GM19438 (cell line): ENCODE results near the gene ORAI2.
"Not testable (repeated sequence)": the region's sequence is repeated elsewhere in the genome, so short reads cannot be mapped to it uniquely, and the experiment has no call there.

Source experiments
- ATAC-seq: cut with Tn5 transposase; IDR thresholded peaks from one replicate; pipeline ENCODE4 v1.9.1; 2021; ENCODE audit warnings: low read depth; ENCODE audit not compliant: unreplicated experiment

The ORAI2 gene

DNA sequence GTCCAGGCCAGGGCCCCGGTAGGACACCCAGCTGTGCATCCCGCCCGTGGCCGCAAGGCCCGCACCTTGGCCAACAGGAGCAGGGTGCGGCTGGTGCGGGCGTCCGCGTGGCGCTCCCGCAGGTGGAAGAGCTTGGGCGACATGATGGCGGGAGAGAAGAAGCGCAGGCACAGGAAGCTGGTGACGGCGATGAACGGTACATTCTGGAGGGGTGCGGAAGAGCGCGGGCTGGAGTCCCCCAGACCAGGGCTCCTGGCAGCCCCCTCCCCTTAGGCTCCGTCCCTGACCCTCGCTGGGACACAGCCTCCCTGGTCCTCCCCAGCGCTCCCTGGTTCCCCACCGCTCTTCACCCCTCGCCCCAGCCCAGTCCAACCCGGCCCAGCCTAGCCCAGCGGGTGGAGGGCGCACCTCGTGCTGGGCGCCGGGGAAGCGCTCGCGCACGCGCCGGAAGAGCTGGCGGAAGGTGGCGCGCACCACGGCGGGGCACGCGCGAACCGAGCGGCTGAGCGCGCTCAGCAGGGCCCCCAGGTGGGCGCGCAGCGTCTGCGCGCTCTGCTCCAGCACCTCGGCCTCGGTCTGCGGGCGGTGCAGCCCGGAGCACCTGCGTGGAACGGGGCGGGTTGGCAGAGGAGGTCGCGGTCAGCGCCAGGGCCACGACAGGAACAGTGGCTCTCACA is 61.2 kb downstream of the ORAI2 start:
- ATAC-seq: peak; percentile 56

DNA sequence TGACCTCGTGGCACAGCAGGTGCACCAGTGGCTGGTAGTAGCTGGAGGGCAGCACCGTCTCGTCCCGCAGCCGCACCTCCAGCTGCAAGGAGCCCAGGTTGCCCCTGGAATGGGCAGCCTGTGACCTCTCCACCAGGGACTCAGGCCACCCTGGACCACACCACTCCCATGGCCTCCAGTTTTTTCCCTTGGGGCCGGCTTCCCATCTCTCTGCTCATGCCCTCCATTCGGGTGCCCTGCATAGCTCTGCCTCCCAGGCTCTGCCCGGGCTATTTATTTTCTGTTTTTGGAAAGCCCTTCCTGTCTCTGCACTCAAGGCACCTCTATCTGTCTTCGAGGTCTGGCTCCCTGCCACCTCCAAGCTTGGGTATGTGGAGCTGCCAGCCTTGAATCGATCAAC is 63.5 kb downstream of the ORAI2 start:
- not testable (repeated sequence) for ATAC-seq

GRCh38 chr7:102497308-102497707 is 63.9 kb downstream of the ORAI2 start:
- ATAC-seq: not testable (repeated sequence)

DNA sequence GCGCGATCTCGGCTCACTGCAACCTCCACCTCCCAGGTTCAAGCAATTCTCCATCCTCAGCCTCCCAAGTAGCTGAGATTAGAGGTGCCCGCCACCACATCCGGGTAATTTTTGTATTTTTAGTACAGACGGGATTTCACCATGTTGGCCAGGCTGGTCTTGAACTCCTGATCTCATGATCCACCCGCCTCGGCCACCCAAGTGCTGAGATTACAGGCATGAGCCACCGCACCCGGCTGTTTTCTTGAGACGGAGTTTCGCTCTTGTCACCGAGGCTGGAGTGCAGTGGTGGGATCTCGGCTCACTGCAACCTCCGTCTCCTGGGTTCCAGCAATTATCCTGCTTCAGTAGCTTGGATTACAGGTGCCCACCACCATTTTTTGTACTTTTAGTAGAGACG is 64.9 kb downstream of the ORAI2 start:
- not testable (repeated sequence) for ATAC-seq

DNA sequence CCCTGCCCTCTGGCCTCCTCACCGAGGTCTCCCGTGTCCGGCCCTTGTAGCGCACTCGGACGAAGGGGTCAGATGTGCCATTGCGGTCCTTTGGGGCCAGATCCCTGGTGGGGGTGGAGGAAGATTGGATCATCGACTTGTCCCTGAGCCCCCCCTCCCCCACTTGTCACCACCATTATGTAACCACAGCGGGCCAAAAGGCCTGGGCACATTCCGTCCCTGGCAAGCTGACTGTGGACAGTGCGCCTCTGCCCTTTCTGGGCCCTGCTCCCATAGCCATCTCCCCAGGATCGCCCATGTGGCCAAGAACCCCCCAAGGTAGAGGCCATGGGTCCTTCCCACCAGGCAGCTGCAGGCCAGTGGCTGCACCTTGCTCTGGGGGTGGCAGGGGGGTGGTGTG is 69.8 kb downstream of the ORAI2 start:
- ATAC-seq: not testable (repeated sequence)

- ATAC-seq: not testable (repeated sequence)
Observed at GRCh38 chr7:102505298-102506185, 72.2 kb downstream of the ORAI2 start.
